GM21619 (cell line): Measurements from ENCODE around the gene GAPDHS.

Experiments
- ATAC-seq: cut with Tn5 transposase; IDR thresholded peaks from one replicate; pipeline ENCODE4 v1.9.1; 2021; ENCODE audit not compliant: unreplicated experiment

GAPDHS gene

GRCh38 chr19:35533201-35533821, at the start of gene GAPDHS:
Gene GAPDHS, plus strand, starts transcription at chr19:35533456. Its CDS starts 72 bp downstream, at chr19:35533528.
- no peak for ATAC-seq

- peak; percentile 89 for ATAC-seq
Measured at GRCh38 chr19:35484252-35485036, 48.8 kb upstream of the GAPDHS start.

- ATAC-seq, result no peak
Measured at GRCh38 chr19:35486268-35486708, 47.0 kb upstream of the GAPDHS start.

- ATAC-seq, result no peak
Measured at GRCh38 chr19:35487656-35488182, 45.5 kb upstream of the GAPDHS start.

- ATAC-seq, result no peak
Measured at GRCh38 chr19:35488677-35489076, 44.6 kb upstream of the GAPDHS start.

- ATAC-seq, result no peak
Measured at GRCh38 chr19:35490364-35490763, 42.9 kb upstream of the GAPDHS start, which contains the start of gene KRTDAP. Gene KRTDAP, minus strand, starts transcription at chr19:35490464. Its CDS starts 22 bp downstream, at chr19:35490442.

GRCh38 chr19:35491836-35492360, 41.4 kb upstream of the GAPDHS start:
- ATAC-seq, result no peak

GRCh38 chr19:35493971-35494370, 39.3 kb upstream of the GAPDHS start:
- ATAC-seq, result no peak

- no peak for ATAC-seq
Measured at GRCh38 chr19:35495107-35496064, 37.9 kb upstream of the GAPDHS start.

GRCh38 chr19:35497406-35497805, 35.9 kb upstream of the GAPDHS start:
- ATAC-seq, result no peak

GRCh38 chr19:35498220-35498619, 35.0 kb upstream of the GAPDHS start:
- no peak for ATAC-seq

GRCh38 chr19:35498984-35499527, 34.2 kb upstream of the GAPDHS start:
- no peak for ATAC-seq

GRCh38 chr19:35500611-35501010, 32.6 kb upstream of the GAPDHS start:
- no peak for ATAC-seq

GRCh38 chr19:35501684-35502083, 31.6 kb upstream of the GAPDHS start:
- ATAC-seq, result no peak

GRCh38 chr19:35502751-35503150, 30.5 kb upstream of the GAPDHS start:
- no peak for ATAC-seq

- no peak for ATAC-seq
Measured at GRCh38 chr19:35506011-35506410, 27.2 kb upstream of the GAPDHS start.

- no peak for ATAC-seq
Measured at GRCh38 chr19:35507561-35507960, 25.7 kb upstream of the GAPDHS start.

- no peak for ATAC-seq
Measured at GRCh38 chr19:35508129-35508528, 25.1 kb upstream of the GAPDHS start.

GRCh38 chr19:35509018-35509652, 24.1 kb upstream of the GAPDHS start:
- no peak for ATAC-seq
